ENCODE results near the gene FEM1B.

Gene FEM1B

DNA sequence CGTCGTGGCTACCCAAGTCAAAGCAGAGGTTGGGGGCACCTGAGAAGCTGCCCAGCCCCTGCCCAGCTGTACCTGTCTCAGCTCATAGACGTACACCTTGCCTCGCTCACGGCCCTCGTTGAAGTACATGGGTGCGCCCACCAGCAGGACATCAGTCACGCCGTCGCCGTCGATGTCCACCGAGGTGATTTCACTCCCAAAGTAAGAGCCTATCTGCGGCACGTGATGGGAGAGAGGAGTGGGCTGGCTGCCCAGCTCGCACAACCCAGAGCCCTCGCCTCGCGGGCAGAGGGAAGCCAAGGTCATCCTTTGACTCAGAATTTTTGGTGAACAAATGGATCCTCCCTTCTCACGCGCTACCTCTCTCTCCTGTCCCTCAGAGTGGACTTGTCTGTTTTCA is 54.7 kb downstream of the FEM1B start:
- H3K4me3 ChIP-seq (ENCODE audit: low read length) = no peak overlapping the region
- DNase-seq (ENCODE audit: low read depth) = no peak
- TF ChIP-seq, protein P1, sequence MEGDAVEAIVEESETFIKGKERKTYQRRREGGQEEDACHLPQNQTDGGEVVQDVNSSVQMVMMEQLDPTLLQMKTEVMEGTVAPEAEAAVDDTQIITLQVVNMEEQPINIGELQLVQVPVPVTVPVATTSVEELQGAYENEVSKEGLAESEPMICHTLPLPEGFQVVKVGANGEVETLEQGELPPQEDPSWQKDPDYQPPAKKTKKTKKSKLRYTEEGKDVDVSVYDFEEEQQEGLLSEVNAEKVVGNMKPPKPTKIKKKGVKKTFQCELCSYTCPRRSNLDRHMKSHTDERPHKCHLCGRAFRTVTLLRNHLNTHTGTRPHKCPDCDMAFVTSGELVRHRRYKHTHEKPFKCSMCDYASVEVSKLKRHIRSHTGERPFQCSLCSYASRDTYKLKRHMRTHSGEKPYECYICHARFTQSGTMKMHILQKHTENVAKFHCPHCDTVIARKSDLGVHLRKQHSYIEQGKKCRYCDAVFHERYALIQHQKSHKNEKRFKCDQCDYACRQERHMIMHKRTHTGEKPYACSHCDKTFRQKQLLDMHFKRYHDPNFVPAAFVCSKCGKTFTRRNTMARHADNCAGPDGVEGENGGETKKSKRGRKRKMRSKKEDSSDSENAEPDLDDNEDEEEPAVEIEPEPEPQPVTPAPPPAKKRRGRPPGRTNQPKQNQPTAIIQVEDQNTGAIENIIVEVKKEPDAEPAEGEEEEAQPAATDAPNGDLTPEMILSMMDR (conservative IDR thresholded peaks at IDR 0.05; ENCODE audit: low read depth, low read length) = no peak

DNA sequence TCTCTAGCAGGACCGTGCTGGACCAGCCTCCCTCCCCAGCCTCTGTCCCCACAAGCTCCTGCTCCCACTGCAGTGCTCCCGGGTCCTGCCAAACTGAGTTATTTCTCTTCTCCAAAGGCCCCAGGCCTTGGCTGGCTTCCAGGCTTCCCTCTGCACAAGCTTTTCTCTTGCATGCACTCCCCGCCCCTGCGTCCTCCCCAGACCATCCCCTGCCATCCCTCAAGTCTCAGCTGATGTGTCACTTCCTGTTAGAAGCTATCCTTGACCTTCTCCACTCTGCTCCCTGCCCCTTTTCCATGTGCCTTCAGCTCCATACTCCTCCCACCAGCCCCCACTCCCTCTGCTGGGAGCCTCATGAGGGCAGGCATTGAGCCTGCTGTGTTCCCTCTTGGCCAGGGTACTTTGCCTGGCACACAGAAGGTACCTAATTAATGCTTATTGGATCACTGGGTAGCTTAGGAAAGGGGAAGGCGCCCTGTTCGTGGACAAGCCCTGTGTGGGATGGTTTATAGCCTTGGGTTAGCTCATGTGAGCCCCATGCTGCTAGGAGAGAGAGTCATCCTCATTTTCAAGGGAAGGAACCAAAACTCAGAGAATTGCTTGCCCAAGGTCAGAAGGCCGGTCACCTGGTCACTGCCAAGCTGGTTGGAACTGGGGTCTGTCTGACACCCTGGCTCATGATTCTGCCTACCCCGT is 56.4 kb downstream of the FEM1B start:
- TF ChIP-seq, protein P1 (conservative IDR thresholded peaks at IDR 0.05; ENCODE audit: low read depth, low read length) = no peak
- DNase-seq (ENCODE audit: low read depth) = no peak
- no peak overlapping the region for H3K4me3 ChIP-seq (ENCODE audit: low read length)

DNA sequence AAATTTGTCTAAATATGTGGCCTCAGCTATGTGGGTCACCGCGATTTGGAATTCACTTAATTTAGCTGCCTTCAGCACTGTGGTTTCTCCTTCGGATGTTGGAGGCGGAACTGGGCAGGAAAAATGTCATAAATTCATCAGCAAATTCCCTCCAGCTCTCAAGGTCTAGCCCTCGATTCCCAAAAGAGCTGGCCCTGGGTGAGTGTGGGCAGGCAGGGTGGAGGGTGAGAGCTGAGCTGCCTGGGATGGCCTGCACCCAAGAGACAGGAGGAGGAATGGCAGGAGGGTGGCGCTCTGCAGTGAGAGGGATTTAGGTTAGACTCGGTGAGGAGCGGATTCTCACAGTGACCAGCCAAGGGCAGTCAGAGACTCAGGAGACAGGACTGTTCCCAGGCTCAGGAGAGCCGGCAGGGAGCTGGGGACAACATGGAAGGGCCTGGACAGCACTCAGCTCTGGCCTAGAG is 57.1 kb downstream of the FEM1B start:
- no peak for DNase-seq (ENCODE audit: low read depth)
- TF ChIP-seq, protein P1 (conservative IDR thresholded peaks at IDR 0.05; ENCODE audit: low read depth, low read length) = no peak
- H3K4me3 ChIP-seq (ENCODE audit: low read length) = no peak overlapping the region

DNA sequence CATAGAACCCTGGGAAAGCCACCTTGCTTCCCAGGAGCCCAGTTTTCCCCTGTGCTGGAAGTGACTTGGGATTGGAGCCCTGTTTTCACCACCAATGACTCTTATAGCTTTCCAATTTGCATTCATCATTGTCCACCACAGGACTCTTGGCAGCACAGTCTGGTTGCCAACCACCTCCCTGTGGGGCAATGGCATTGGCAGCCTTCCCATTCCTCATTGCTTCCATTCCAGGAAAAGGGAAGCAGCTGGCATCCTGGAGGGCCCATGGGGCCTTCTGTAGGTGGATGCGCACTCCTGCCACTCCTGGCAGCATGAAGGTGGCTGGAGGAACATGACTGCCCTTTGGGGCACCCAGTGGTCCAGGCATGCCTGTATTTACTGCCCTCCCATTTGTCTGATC is 57.7 kb downstream of the FEM1B start:
- no peak for DNase-seq (ENCODE audit: low read depth)
- TF ChIP-seq, protein P1 (conservative IDR thresholded peaks at IDR 0.05; ENCODE audit: low read depth, low read length) = no peak
- H3K4me3 ChIP-seq (ENCODE audit: low read length) = no peak overlapping the region

DNA sequence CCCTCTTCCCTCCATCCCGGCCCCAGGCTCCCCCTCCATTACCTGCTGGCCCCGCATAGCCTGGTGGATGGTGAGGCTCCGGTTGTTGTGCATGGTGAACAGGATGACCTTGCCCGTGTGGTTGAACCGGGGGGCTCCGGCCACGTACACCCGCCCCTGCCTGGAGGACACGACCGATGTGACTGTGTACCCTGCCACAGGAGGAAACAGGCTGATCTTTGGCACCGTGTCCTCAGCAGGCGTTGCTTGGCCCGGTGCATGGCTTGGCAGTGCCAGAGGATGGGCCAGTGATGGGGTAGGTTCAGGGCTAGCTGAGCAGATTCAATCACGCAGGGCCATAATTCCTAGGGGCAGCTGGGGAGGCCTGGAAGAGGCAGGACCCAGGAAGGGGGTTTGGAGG is 58.1 kb downstream of the FEM1B start:
- no peak for DNase-seq (ENCODE audit: low read depth)
- no peak overlapping the region for H3K4me3 ChIP-seq (ENCODE audit: low read length)
- TF ChIP-seq, protein P1 (conservative IDR thresholded peaks at IDR 0.05; ENCODE audit: low read depth, low read length) = no peak

DNA sequence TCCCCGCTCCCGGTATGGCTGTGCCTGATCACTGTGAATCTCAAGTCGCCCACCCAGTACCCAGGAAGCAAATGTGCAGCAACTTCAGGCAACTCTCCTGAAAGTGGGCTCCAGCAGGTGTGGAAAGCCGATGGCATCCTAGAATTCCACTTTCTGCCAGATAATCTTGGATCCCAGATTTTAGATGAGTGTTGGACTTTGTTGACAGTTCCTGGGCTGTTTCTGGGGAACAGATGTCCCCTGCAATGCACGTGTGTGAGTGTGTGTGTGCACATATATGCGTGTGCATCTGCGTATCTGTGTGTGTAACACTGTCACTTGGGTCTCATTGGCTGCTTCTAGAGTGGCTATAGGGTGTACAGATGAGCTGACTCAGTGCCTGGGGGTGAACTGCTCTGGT is 59.0 kb downstream of the FEM1B start:
- TF ChIP-seq, protein P1 (conservative IDR thresholded peaks at IDR 0.05; ENCODE audit: low read depth, low read length) = no peak
- no peak overlapping the region for H3K4me3 ChIP-seq (ENCODE audit: low read length)
- no peak for DNase-seq (ENCODE audit: low read depth)

DNA sequence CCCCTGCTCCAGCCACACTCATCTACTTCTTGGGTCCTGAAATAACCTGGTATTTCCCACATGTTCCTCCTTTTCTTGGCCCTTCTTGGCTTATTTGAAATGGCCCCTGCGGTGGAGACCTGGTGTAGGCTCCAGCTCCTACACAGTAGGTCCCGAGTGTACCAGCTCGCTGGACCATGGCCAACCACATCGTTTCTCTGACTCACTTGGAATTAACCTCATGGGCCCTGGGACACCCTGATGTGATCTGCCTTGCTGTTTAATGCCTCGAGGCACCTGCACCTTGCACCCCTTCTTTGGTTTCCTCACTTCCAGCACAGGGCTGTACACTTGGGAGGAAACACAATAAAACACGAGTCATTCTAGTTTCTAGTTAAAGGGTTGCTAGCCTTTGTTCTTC is 60.3 kb downstream of the FEM1B start:
- DNase-seq (ENCODE audit: low read depth) = no peak
- no peak overlapping the region for H3K4me3 ChIP-seq (ENCODE audit: low read length)
- TF ChIP-seq, protein P1 (conservative IDR thresholded peaks at IDR 0.05; ENCODE audit: low read depth, low read length) = no peak

Measured in retinal pigment epithelial cell (primary cell).